ENCODE results near the gene NDUFB7. TPM values are rescaled to one million over a fixed set of nuclear protein-coding genes. Genes with fewer than 3 reads are reported as not detected.
"Not testable (repeated sequence)": the region's sequence is repeated elsewhere in the genome, so short reads cannot be mapped to it uniquely, and the experiment has no call there.

NDUFB7 gene
- total and polyA plus RNA-seq, 3 experiments from 2014 or later: 123 to 235 (median 126) TPM

GRCh38 chr19:14567079-14567478 is 4.8 kb downstream of the NDUFB7 start:
- Histone ChIP-seq H3K36me3 (ENCODE audit: insufficient read depth, low read length) (peaks cover 14% of the 10 kb centered on the region), H3K27me3 (ENCODE audit: insufficient read depth, low read length, poor library complexity, severe bottlenecking) (no peaks in the 10 kb centered on the region), H3K9me3 (ENCODE audit: low read length) (no peaks in the 10 kb centered on the region), H3K4me1 (ENCODE audit: insufficient read depth, low read length) (peaks cover 26% of the 10 kb centered on the region), H3K27ac (ENCODE audit: low read depth, low read length) (no peak overlapping the region), H3K4me3 (ENCODE audit: low read length) (no peak overlapping the region)
- CTCF ChIA-PET: interaction anchor here (1.2 to 1.6 kb wide), 2 partner anchors 10 to 89 kb away, joined by 3 to 6 read pairs; no protein-coding TSS in a partner anchor
- peak overlapping the region in 4 of 7 donors; percentile 29 to 72 (median 43) for H3K4me3 Mint-ChIP-seq
- no peak for DNase-seq
- POLR2A ChIA-PET: no interaction called here
- H3K27ac Mint-ChIP-seq: peak overlapping the region; percentile 40 to 91 (median 77)
- H3K27me3 Mint-ChIP-seq: no peaks in the 10 kb centered on the region
- H3K4me1 Mint-ChIP-seq: peaks cover 38 to 68% (median 43%) of the 10 kb centered on the region in 3 donors
- peaks cover 0 to 57% (median 3%) of the 10 kb centered on the region in 3 donors for H3K36me3 Mint-ChIP-seq
- no peaks in the 10 kb centered on the region for H3K9me3 Mint-ChIP-seq

- Mint-ChIP-seq H3K36me3 (peaks cover 0 to 55% (median 3%) of the 10 kb centered on the region in 3 donors), H3K4me1 (peaks cover 36 to 68% (median 41%) of the 10 kb centered on the region in 3 donors), H3K27ac (peak overlapping the region in 6 of 8 donors; percentile 24 to 92 (median 77)), H3K27me3 (no peaks in the 10 kb centered on the region), H3K9me3 (no peaks in the 10 kb centered on the region), H3K4me3 (peak overlapping the region in 2 of 7 donors; percentile 22 to 50)
- Histone ChIP-seq H3K36me3 (ENCODE audit: insufficient read depth, low read length) (peaks cover 14% of the 10 kb centered on the region), H3K4me3 (ENCODE audit: low read length) (no peak overlapping the region), H3K9me3 (ENCODE audit: low read length) (no peaks in the 10 kb centered on the region), H3K27me3 (ENCODE audit: insufficient read depth, low read length, poor library complexity, severe bottlenecking) (no peaks in the 10 kb centered on the region), H3K27ac (ENCODE audit: low read depth, low read length) (no peak overlapping the region), H3K4me1 (ENCODE audit: insufficient read depth, low read length) (peaks cover 26% of the 10 kb centered on the region)
- ChIA-PET POLR2A (no interaction called here), CTCF (interaction anchor here (1.2 kb wide), 1 partner anchor 88 kb away, joined by 3 read pairs; no protein-coding TSS in a partner anchor)
- DNase-seq: peak in 1 of 5 donors; percentile 23
These were observed 5.2 kb downstream of the NDUFB7 start for GRCh38 chr19:14566712-14567077.

- Histone ChIP-seq H3K36me3 (ENCODE audit: insufficient read depth, low read length) (peaks cover 14% of the 10 kb centered on the region), H3K4me3 (ENCODE audit: low read length) (no peak overlapping the region), H3K4me1 (ENCODE audit: insufficient read depth, low read length) (peaks cover 28% of the 10 kb centered on the region), H3K27ac (ENCODE audit: low read depth, low read length) (no peak overlapping the region), H3K9me3 (ENCODE audit: low read length) (no peaks in the 10 kb centered on the region), H3K27me3 (ENCODE audit: insufficient read depth, low read length, poor library complexity, severe bottlenecking) (no peaks in the 10 kb centered on the region)
- CTCF ChIA-PET: interaction anchor here (1.6 kb wide), 1 partner anchor 9 kb away, joined by 3 read pairs; no protein-coding TSS in a partner anchor
- H3K4me1 Mint-ChIP-seq: peaks cover 33 to 64% (median 39%) of the 10 kb centered on the region in 3 donors
- H3K9me3 Mint-ChIP-seq: no peaks in the 10 kb centered on the region
- peak overlapping the region in 5 of 8 donors; percentile 47 to 92 (median 75) for H3K27ac Mint-ChIP-seq
- H3K4me3 Mint-ChIP-seq: peak overlapping the region in 1 of 7 donors; percentile 54
- POLR2A ChIA-PET: no interaction called here
- H3K36me3 Mint-ChIP-seq: peaks cover 0 to 53% (median 3%) of the 10 kb centered on the region in 3 donors
- DNase-seq: no peak
- H3K27me3 Mint-ChIP-seq: no peaks in the 10 kb centered on the region
These were observed 5.8 kb downstream of the NDUFB7 start for GRCh38 chr19:14565765-14566711.

GRCh38 chr19:14565298-14565679 is 6.6 kb downstream of the NDUFB7 start:
- H3K27me3 ChIP-seq (ENCODE audit: insufficient read depth, low read length, poor library complexity, severe bottlenecking): no peaks in the 10 kb centered on the region
- Mint-ChIP-seq H3K27ac (no peak overlapping the region), H3K4me3 (peak overlapping the region in 1 of 7 donors; percentile 27), H3K27me3 (no peaks in the 10 kb centered on the region), H3K9me3 (no peaks in the 10 kb centered on the region), H3K4me1 (peaks cover 30 to 63% (median 36%) of the 10 kb centered on the region in 3 donors), H3K36me3 (peaks cover 0 to 53% (median 3%) of the 10 kb centered on the region in 3 donors)
- no peak for DNase-seq
- H3K4me3 ChIP-seq (ENCODE audit: low read length): no peak overlapping the region
- H3K27ac ChIP-seq (ENCODE audit: low read depth, low read length): no peak overlapping the region
- peaks cover 28% of the 10 kb centered on the region for H3K4me1 ChIP-seq (ENCODE audit: insufficient read depth, low read length)
- H3K9me3 ChIP-seq (ENCODE audit: low read length): no peaks in the 10 kb centered on the region
- ChIA-PET POLR2A (no interaction called here), CTCF (interaction anchor here (1.6 kb wide), 1 partner anchor 8 kb away, joined by 3 read pairs; no protein-coding TSS in a partner anchor)
- peaks cover 14% of the 10 kb centered on the region for H3K36me3 ChIP-seq (ENCODE audit: insufficient read depth, low read length)

GRCh38 chr19:14564652-14565297 is 7.1 kb downstream of the NDUFB7 start:
- Histone ChIP-seq H3K4me1 (ENCODE audit: insufficient read depth, low read length) (peaks cover 30% of the 10 kb centered on the region), H3K36me3 (ENCODE audit: insufficient read depth, low read length) (peaks cover 14% of the 10 kb centered on the region)
- Mint-ChIP-seq H3K36me3 (peaks cover 0 to 53% (median 3%) of the 10 kb centered on the region in 3 donors), H3K4me1 (peaks cover 31 to 64% (median 36%) of the 10 kb centered on the region in 3 donors), H3K4me3 (peak overlapping the region in 1 of 7 donors; percentile 18), H3K27ac (peak overlapping the region in 3 of 8 donors; percentile 42 to 79 (median 61))
- CTCF ChIA-PET: interaction anchor here (1.6 kb wide), 1 partner anchor 8 kb away, joined by 3 read pairs; no protein-coding TSS in a partner anchor
- H3K27me3 Mint-ChIP-seq; H3K9me3 ChIP-seq (ENCODE audit: low read length); H3K27me3 ChIP-seq (ENCODE audit: insufficient read depth, low read length, poor library complexity, severe bottlenecking); H3K9me3 Mint-ChIP-seq; DNase-seq; POLR2A ChIA-PET; H3K4me3 ChIP-seq (ENCODE audit: low read length); H3K27ac ChIP-seq (ENCODE audit: low read depth, low read length): not testable (repeated sequence)

- Mint-ChIP-seq H3K27ac (peak overlapping the region in 5 of 8 donors; percentile 34 to 84 (median 79)), H3K27me3 (no peaks in the 10 kb centered on the region), H3K4me1 (peaks cover 26 to 60% (median 30%) of the 10 kb centered on the region in 3 donors), H3K36me3 (peaks cover 0 to 49% (median 3%) of the 10 kb centered on the region in 3 donors), H3K4me3 (peak overlapping the region in 2 of 7 donors; percentile 62 to 70), H3K9me3 (no peaks in the 10 kb centered on the region)
- Histone ChIP-seq H3K9me3 (ENCODE audit: low read length) (no peaks in the 10 kb centered on the region), H3K4me1 (ENCODE audit: insufficient read depth, low read length) (peaks cover 30% of the 10 kb centered on the region), H3K27me3 (ENCODE audit: insufficient read depth, low read length, poor library complexity, severe bottlenecking) (no peaks in the 10 kb centered on the region), H3K36me3 (ENCODE audit: insufficient read depth, low read length) (peaks cover 14% of the 10 kb centered on the region), H3K4me3 (ENCODE audit: low read length) (no peak overlapping the region), H3K27ac (ENCODE audit: low read depth, low read length) (no peak overlapping the region)
- DNase-seq: peak in 4 of 5 donors; percentile 30 to 52 (median 40)
- POLR2A ChIA-PET: no interaction called here
- CTCF ChIA-PET: interaction anchor here (0.8 to 3.8 kb wide), 3 partner anchors 7 to 48 kb away, joined by 3 to 20 read pairs (median 3); partner anchors contain the start of gene NDUFB7
These were observed 7.7 kb downstream of the NDUFB7 start for GRCh38 chr19:14563989-14564651.

- no peaks in the 10 kb centered on the region for H3K9me3 ChIP-seq (ENCODE audit: low read length)
- H3K27ac Mint-ChIP-seq: peak overlapping the region in 2 of 8 donors; percentile 76 to 81
- ChIA-PET POLR2A (no interaction called here), CTCF (interaction anchor here (0.8 to 3.8 kb wide), 2 partner anchors 9 to 48 kb away, joined by 3 to 20 read pairs; partner anchors contain the start of gene NDUFB7)
- H3K27ac ChIP-seq (ENCODE audit: low read depth, low read length): no peak overlapping the region
- no peaks in the 10 kb centered on the region for H3K9me3 Mint-ChIP-seq
- H3K36me3 Mint-ChIP-seq: peaks cover 0 to 48% (median 3%) of the 10 kb centered on the region in 3 donors
- no peak overlapping the region for H3K4me3 ChIP-seq (ENCODE audit: low read length)
- H3K4me3 Mint-ChIP-seq: peak overlapping the region in 1 of 7 donors; percentile 70
- H3K4me1 Mint-ChIP-seq: peaks cover 24 to 59% (median 29%) of the 10 kb centered on the region in 3 donors
- peaks cover 14% of the 10 kb centered on the region for H3K36me3 ChIP-seq (ENCODE audit: insufficient read depth, low read length)
- DNase-seq: no peak
- no peaks in the 10 kb centered on the region for H3K27me3 Mint-ChIP-seq
- no peaks in the 10 kb centered on the region for H3K27me3 ChIP-seq (ENCODE audit: insufficient read depth, low read length, poor library complexity, severe bottlenecking)
- peaks cover 35% of the 10 kb centered on the region for H3K4me1 ChIP-seq (ENCODE audit: insufficient read depth, low read length)
These were observed 8.3 kb downstream of the NDUFB7 start for GRCh38 chr19:14563590-14563926.
